HG03439 (cell line): ENCODE data around the gene CLCN5.

Experiments used
- ATAC-seq: cut with Tn5 transposase; IDR thresholded peaks from one replicate; pipeline ENCODE4 v1.9.1; 2021; ENCODE audit warnings: mild to moderate bottlenecking, moderate library complexity; ENCODE audit not compliant: unreplicated experiment

Gene CLCN5

DNA sequence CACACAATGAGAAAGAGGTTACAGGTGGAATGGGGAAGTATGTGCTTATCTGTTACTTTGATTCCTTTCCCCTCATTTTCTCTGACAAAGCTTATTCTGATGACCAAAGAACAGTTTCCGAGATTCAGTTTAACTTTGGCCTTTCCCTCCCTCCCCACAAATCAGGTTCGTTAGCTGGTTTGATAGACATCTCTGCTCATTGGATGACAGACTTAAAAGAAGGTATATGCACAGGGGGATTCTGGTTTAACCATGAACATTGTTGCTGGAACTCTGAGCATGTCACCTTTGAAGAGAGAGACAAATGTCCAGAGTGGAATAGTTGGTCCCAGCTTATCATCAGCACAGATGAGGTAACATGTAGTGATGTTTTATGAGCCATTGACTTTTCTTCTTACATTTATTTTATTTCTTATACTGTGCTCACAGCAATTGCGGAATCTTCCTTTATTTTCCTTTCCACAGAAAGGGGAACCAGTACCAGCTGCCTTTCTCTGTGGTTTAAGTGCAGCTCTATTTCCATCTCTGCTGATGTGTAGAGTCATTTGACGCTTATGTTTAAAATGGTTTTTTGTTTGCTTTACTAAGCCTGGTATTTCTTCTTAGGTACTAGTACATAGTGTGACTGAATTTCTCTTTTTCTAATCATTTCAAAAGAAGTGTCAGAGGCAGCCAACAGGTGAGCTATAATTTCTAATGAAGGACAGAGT lies 153.4 kb downstream of the CLCN5 start:
- ATAC-seq = no peak

DNA sequence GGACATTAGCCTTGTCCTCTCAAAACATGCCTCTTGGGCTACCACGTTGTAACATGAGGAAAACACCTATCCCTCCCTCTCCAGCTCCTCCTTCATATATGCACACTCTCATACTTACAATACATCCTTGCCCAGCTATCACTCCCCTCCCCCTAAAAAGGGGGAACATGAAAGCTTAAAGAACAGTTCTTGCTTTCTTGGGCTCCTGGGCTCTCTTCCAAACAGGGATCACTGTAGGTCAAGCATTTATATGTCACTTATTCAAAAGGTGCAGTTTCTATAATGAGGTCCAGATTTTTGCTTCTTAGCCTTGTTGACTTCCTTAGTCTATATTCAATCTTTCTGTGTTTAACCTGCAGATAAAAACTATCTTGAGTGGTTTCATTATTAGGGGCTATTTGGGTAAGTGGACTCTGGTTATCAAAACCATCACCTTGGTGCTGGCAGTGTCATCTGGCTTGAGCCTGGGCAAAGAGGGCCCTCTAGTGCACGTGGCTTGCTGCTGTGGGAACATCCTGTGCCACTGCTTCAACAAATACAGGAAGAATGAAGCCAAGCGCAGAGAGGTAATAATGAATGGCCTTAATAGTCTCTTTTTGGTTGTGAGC lies 159.0 kb downstream of the CLCN5 start:
- no peak for ATAC-seq

DNA sequence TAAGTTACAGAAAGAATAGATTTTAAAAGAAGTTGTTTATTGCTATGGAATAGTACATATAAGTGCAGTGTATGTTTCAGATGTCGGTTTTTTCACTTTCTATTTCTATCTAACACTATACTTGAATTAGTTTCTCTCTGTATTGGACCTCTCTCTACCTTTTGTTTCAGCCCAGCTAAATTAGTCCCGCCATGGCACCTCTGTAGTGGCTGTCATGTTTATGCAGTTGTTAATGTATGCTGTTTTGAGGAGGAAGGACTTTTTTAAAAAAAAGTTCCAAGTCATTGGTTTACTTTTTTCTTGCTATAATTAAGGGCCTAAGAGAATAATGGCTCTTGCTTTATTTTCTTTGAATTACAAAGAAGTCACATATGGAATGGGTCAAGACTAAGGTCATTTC lies 160.3 kb downstream of the CLCN5 start:
- no peak for ATAC-seq

DNA sequence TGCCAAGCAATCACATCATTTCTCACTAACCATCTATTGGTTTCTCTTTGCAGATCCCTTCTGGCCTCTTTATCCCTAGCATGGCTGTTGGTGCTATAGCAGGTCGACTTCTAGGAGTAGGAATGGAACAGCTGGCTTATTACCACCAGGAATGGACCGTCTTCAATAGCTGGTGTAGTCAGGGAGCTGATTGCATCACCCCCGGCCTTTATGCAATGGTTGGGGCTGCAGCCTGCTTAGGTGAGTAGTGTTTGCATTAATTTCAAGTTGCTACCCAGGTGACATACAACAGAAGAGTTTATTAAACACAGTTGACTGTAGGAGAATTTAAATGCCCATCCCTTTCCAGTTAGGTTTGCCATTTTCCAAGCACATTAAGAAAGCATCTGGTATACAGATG lies 166.2 kb downstream of the CLCN5 start:
- ATAC-seq = no peak

GRCh38 chrX:50093625-50094024 lies 171.2 kb downstream of the CLCN5 start:
- no peak for ATAC-seq

DNA sequence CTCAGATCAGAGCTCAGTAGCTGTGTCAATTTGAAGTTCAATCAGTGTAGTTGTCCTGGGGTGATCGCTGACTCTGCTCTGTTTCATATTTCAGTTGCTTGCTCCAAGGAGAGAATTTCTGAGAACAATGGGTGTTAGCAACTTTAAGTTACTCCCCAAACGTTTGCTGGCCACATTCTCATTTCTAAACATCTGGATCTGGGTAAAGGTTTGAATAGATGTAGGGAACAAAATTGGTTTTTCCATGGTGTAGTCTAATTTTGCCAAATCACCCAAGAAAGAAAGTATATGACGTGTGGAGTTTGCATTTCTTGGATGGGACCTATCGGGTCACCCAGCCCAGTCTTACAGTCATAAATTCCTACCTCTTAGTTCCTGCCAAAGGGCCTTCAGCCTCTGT lies 174.7 kb downstream of the CLCN5 start:
- no peak for ATAC-seq

DNA sequence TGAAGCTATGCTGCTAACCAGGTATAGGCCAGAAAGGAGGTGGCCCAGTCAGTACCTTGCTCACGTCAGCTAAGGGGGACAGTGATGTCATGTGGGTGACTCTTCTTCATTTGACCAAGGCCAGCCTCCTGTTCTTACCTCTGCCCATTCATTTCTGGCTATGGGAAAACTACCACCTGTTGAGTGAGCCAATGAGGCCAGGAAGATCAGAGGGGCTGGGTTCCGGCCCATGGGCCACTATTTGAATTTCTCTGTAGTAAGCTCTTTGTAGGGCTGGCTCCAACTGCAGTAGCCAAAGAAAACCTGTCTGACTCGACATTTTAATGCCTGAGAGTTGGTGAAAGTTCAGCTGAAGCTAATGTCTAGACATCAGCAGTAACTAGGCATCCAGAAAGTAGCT lies 175.8 kb downstream of the CLCN5 start:
- ATAC-seq = no peak

DNA sequence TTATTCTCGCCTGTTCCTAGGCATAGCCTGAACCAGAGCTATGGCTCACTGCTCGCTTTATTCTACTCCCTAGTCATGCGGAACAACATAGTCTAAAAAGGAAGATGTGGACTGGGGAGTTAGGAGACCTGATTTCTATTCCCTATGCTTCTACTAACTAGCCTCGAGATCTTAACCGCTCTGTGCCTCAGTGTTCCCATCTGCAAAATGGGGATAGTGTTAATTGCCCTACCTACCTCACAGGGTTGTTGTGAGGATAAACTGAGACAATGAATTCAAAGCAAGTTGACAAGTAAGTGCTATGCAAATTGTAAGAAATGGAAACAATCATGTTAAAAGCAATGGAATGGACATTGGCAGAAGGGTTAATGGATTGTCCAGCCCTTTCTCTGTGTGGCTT lies 176.4 kb downstream of the CLCN5 start:
- no peak for ATAC-seq

- ATAC-seq = no peak
These were observed 176.9 kb downstream of the CLCN5 start for GRCh38 chrX:50099331-50099730.

DNA sequence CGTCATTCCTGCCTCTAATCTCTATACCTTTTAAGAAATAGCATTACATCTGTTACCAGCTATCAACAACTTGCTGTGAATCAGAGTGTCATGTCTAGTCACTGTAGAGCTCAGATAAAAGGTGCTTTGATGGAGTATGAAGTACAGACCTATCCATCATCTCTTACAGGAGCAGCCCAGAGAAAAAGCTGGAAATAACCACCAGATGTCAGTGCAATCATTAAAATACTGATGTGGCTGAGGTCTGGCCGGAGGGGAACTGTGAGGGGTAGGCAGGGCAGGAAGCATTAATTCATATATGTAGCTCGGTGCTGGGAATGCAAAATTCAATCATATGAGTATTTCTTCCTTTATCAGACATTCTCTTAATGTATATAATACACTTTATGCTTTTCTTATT lies 177.8 kb downstream of the CLCN5 start:
- ATAC-seq = no peak

DNA sequence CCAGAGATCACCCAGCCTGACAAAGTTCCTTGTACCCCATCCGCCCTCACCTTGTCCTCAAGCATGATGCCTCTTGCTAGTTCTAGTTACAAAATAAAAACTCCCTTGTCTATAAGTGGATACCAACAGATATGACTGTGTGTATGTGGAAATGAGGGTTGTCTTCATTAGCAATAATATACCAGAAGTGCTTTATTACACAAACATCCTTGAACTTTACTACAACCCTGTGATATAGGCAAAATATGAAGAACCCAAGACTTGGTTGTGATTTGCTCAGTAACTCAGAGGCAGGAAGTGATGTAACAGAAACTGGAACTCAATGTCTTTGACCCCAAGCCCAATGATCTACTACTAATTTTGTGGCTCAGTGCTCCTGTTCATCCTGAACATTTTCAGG lies 180.8 kb downstream of the CLCN5 start:
- ATAC-seq = no peak

- no peak for ATAC-seq
These were observed 181.6 kb downstream of the CLCN5 start for GRCh38 chrX:50103866-50104566.

GRCh38 chrX:50106051-50106675 lies 183.8 kb downstream of the CLCN5 start:
- no peak for ATAC-seq

GRCh38 chrX:50107470-50107869 lies 185.1 kb downstream of the CLCN5 start:
- no peak for ATAC-seq

DNA sequence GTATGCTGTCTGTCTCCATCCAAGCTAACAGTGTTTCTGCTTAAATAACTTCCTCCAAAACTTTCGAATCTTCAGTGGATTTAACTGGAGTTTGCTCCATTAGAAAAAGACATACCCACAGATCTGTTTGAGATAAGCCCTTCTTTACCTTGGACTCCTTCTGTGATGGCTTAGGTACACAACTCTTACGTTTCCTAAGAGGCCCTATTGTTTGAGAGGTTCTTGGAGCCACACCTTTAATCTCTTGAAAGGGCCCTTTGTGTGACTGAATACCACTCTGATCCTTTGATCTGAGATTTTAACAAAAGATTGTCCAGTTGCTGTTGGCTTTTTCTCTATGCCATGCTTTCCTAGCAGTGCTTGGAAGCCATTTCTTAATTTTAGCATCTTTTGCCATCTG lies 185.9 kb downstream of the CLCN5 start:
- ATAC-seq = no peak

DNA sequence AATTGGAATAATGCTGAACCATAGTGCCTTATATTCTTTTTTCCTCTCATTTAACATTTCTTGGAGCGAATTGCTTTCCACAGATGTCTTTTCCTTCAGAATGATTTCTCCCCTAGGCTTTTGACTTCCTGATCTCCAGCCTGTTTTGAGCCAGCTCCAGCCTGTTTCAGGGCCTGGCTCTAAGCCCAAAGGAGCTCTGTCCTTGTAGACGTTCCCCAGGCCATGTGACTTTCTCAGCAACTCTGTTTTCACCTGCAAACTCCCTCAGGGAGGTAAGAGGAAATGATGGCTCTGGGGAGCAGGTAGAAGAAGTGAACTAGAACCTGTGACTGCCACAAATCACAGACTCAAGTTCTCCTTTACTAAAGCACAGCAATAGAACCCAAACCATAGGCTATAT lies 189.3 kb downstream of the CLCN5 start:
- no peak for ATAC-seq

- no peak for ATAC-seq
These were observed 191.7 kb downstream of the CLCN5 start for GRCh38 chrX:50114113-50114512.

DNA sequence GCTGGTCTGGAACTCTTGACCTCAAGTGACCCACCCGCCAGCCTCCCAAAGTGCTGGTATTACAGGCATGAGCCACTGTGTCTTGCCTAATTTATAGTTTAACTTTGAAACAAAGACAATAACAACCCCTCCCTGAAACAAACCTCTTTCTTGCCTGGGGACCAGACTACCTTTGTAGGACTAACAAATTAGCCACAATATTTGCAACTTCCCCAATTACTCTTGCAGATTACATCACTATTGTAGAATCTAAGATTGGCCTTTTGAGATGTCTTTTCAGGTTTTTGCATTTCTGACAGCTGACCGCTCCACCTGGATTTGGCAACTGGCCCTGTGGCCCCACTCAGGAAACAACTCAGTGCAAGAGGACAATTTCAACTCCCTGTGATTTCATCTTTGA lies 193.6 kb downstream of the CLCN5 start:
- ATAC-seq = no peak

DNA sequence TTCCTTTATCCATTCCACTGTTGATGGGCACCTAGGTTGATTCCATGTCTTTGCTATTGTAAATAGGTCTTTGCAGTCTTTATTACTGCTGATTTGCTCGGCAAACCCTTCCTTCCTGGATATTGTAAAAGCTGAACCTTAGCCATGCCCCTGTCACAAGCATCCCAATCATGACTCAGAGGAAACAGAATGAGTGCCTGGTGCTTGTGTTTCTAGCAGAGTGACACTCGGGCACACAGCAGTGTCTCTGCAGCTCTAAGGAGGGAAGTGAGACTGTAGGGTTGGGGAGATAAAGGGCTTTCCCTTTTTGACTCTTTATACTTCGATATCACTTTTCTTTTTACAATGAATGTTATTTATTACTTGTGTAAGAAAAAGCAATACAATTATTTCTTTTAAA lies 195.1 kb downstream of the CLCN5 start:
- ATAC-seq = no peak

- no peak for ATAC-seq
These were observed 203.1 kb downstream of the CLCN5 start for GRCh38 chrX:50125480-50125879.

DNA sequence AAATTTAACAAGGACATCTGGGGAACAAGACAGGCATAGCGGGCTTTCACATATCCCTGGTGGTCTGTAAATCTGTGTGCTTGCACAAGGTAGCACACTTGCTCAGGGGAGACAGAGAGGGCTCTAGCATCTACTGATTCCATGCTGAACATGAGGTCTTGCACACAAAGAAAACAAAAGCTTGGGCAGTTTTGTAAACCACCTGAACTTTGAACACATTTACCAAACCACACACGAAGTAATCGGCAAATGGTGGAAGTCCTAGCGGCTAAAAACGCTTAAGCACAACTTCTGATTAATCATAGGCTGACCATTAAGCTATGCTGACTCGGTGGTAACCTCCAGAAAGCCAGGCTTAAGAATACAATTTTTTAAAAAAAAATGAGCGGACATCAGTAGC lies 225.6 kb downstream of the CLCN5 start:
- ATAC-seq = no peak
